Measurements from ENCODE around the gene GAL.
A peak's percentile ranks its signal among the peaks of the same experiment; 100 is the strongest.
"Not testable (repeated sequence)": the region's sequence is repeated elsewhere in the genome, so short reads cannot be mapped to it uniquely, and the experiment has no call there.

The GAL gene, protein sequence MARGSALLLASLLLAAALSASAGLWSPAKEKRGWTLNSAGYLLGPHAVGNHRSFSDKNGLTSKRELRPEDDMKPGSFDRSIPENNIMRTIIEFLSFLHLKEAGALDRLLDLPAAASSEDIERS

DNA sequence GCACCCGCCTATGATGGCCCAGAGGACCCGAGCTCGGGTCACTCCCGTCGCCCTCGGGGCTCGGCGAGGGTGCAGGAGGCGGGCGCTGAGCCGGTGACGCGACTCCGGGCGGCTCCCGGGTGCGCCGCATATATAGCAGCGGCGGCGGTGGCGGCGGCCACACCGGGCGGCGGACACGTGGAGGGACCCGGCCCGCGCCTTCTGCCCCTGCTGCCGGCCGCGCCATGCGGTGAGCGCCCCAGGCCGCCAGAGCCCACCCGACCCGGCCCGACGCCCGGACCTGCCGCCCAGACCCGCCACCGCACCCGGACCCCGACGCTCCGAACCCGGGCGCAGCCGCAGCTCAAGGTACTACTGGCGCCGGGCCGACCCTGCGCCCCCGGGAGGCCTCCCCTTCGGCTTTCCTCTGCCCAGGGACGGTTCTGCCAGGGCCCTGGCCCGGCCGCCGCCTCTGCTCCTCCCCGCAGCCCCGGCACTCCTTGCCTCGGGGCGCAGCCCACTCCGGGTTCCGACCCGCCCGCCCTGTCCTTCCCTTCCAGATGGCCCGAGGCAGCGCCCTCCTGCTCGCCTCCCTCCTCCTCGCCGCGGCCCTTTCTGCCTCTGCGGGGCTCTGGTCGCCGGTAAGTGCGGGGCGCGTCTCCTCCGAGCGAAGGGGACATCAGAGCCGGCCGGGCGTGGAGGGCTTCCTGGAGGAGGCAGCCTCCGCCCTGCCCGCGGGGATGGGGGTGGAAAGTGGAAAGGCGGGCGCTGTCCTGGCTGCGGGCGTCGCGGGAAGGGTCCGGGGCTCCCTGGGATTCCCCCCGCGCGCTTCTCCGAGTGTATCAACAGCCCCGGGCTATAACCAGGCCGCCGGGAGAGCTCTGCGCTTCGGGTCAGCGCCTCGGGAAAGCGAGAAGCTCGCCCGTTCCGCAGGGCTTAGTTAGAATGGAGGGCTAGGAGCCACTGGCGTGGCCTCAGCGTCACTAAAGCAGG is at the start of gene GAL:
GAL (plus strand) TSS at position 160 of the 972 bp plus-strand sequence; CDS start at position 540, 380 bp downstream.
- DNase-seq (ENCODE audit: low spot score) = peak; percentile 47

DNA sequence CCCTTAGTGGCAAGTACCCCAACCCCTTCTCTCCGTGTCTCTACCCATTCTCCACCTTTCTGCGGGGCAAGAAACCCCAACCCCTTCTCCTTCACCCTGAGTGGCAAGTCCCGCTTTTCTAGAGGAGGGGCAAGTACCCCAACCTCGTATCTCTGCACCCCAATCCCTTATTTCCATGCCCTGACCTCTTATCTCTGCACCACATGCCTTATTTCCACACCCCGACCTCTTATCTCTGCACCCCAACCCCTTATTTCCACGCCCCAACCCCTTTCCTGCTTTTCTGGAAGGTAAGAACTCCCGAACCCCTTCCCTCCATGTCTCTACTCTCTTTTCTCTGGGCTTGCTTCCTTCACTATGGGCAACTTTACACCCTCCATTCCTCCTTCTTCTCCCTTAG is 49.7 kb upstream of the GAL start:
- DNase-seq (ENCODE audit: low spot score) = not testable (repeated sequence)

DNA sequence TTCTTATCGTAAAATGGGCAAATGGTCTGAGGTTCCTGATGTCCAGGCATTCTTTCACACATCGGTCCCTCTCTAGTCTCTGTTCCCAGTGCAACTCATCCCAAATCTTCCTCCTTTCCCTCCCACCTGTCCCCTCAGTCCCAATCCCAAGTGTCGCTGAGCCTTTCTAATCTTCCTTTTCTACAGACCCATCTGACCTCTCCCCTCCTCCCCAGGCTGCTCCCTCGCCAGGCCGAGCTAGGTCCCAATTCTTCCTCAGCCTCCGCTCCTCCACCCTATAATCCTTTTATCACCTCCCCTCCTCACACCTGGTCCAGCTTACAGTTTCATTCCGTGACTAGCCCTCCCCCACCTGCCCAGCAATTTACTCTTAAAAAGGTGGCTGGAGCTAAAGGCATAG is 49.2 kb upstream of the GAL start:
- DNase-seq (ENCODE audit: low spot score) = not testable (repeated sequence)

DNA sequence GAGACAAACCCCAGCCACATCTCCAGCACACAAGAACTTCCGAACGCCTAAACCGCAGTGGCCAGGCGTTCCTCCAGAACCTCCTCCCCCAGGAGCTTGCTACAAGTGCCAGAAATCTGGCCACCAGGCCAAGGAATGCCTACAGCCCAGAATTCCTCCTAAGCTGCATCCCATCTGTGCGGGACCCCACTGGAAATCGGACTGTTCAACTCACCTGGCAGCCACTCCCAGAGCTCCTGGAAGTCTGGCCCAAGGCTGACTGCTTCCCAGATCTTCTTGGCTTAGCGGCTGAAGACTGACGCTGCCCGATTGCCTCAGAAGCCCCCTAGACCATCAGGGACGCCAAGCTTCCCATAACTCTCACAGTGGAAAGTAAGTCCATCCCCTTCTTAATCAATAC is 48.5 kb upstream of the GAL start:
- DNase-seq (ENCODE audit: low spot score) = not testable (repeated sequence)

DNA sequence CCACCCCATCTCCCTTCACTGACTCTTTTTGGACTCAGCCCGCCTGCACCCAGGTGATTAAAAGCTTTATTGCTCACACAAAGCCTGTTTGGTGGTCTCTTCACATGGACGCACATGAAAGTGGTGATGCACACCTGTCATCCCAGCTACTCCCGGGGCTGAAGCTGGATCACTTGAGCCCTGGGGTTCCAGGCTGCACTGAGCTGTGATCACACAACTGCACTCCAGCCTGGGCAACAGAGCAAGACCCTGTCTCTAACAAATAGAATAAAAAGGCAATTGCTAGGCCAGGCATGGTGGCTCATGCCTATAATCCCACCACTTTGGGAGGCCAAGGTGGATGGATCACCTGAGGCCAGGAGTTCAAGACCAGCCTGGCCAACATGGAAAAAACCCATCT is 45.0 kb upstream of the GAL start:
- DNase-seq (ENCODE audit: low spot score) = not testable (repeated sequence)

DNA sequence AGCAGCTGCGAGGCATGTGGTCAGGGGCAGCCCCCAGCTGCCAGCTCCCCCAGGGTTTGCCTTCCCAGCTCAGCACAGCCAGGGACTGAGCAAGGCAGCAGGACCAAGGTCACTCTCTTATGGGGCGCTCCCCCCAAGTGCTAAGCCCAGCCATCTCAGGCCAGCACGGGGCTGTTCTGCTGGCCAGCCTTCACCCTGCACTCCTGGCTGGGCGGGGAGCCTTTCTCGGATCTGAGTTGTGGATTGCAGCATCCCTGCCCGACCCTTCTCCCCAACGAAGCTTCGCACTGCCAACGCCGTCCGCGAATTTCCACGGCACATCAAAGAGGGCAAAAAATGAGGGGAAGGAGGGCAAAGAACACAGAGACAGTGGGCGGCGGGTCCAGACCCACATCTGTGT is 42.5 kb upstream of the GAL start:
- DNase-seq (ENCODE audit: low spot score) = no peak

DNA sequence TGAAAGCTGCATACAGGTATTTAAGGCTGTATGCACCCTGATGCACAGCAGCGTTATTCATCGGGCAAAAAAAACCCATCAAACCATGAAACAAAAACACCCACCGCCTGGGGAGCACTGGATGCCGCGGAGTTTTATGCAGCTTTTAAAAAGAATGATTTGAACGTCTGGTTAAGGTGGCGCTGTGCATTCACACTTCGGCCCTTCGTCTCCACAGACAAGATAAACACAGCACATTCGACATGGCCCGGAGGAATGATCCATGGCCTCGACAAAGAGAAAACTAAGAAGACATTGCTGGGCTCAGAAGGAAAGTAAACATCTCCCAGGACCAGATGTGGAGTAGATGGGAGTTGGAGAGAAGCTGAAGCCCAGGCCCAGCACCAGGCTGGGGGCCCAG is 40.8 kb upstream of the GAL start:
- no peak for DNase-seq (ENCODE audit: low spot score)

DNA sequence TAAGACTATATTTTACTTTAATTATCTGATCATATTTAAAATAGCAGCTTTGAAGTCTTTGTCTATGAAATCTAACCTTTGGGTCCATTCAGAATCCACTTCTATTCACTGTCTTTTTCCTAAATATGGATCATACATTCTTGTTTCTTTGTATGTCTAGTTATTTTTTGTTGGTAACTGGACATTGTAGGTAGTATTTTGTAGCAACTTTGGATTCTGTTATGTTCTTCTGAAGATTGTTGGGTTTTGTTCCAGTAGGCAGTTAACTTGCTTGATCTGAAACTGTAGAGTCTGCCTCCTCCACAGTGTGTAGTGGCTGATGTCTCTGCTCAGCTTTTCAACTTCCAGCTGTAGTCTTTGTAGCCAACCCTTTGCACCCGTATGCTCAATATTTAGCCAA is 37.5 kb upstream of the GAL start:
- no peak for DNase-seq (ENCODE audit: low spot score)

DNA sequence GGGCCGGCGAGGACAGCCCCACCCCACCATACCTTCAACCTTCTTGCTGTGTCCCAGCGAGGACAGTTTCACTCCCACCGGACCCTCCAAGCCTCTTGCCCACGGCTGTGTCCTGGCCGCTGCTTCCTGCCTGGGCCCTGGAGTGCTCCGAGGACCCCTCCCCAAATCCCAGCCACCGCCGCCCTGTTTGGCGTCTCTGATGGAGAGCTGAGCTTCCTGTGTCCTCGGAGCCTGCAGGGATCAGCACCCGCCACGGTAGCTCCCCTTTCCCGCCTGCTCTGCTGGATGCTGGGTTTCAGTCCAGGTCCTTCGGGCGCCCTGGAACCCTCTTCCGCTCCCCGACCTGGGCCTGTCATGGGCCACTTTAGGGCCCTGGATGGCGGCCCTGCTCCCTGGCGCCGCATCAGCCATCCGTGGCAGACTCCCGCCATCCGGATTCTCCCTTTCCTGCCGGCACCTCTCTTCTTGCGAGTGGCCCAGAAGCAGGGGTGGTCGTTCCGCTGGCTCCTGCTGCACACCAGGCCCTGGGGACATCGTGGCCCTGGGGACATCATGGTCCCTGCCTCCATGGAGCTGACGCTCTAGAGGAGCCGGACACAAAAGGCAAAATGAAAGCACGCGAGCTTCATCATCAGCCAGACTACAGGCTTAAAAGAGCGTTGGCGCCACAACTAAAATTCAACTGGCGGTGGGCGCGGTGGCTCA is 34.3 kb upstream of the GAL start:
- no peak for DNase-seq (ENCODE audit: low spot score)

DNA sequence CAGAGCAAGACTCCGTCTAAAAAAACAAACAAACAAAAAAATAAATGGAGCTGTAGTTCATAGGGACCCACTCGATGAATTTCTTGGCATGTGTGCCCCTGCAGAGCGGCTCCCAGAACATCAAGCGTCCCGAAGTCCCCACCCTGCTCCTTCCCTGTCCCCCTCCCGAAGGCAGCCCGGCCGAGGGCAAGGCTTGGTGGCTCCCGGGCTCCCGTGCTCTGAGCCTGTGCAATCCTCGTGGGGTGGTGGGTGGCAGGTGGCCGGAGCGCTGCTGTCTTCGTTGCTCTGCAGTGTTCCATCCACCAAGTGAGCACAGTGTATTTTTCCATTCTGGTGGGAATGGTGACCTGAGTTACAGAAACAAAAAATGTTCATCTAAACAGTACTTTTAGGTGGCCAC is 33.5 kb upstream of the GAL start:
- DNase-seq (ENCODE audit: low spot score) = no peak

DNA sequence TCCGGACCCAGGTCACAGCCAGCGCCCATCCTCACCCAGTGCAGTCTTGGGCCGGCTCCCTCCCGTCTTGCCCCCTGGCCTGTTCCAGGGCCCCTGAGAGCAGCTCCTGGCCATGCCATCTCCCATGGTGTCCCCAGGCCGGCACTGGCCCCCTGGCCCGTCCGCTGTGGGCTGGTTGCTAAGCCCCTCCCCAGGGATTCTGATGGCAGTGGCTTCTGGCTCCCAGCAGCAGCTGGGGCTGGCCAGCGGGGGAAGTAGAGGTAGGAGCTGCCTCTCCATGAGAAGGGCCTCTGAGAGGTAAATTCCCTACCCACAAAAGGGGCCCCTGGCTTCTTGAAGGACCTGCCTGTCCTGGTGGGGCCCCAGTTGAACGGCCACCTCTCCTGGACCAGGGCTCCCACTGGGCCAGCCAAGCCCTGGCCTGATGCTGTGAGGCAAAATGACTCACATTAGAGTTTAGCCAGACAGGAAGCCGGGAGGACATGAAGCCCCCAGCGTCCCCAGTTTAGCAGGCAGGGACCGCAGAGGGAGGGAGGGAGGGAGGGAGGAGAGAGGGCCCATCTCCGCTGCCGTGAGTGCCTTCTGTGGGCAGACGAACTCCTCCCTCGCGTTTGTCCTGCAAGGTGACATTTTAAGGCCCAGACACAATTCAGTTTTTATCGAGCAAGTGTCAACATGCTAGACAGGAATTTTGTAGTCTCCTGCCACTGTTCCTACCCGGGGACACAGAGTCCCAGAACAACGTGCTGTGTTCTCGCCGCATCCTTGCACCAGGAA is 32.9 kb upstream of the GAL start:
- no peak for DNase-seq (ENCODE audit: low spot score)

DNA sequence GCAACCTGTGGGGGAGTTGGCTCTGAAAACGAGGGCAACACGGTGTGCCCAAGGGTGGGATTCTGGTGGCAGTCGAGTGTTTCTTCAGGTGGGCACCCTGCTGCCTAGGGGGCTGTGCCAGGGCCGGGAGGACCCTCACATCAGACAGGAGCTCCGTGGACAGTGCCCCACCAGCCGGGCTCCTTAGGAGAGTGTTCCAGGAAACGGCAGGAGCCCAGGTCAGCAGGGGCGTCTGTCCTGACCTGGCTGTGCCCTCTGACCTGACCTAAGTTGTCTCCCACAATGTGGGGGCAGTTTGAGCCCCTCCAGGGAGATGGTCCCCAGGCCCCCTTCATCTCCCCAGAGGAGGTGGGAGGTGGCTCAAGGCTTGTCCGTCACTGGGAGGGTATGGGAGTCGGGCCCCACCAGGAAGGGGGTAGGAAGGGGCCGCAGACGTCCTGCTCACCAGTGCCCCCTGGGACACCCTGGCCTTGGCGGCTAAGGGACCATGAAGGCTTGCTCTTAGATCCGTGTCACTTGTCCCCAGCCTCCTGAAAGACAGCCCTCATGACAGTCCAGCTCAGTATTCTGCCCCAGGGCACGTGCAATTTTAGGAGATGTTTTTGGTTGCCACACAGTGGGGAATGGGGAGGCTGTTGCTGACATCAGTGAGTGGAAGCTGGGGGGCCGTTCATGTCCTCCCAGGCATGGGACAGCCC is 32.2 kb upstream of the GAL start:
- DNase-seq (ENCODE audit: low spot score) = no peak

DNA sequence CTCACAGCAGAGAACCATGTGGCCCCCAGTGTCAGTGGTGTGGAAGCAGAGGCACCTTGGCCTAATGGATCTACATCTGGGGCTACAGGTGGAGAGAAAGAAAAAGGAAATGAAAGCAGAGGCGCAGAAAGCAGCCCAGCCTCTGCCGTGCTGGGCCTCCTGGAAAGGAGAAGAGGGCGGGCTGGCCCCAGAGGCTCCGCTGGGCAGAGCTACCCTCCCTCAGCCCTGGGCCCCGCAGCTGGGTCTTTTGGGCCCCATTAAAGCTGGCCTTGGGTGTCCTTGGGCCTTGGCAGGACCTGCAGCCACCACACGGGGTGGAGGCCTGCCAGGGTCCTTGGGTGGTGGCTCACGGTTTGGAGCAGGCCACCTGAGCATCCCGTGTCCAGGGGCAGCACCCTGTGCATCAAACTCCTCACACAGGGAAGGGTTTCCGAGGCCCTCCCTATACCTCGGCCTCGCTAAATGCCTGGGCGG is 31.6 kb upstream of the GAL start:
- DNase-seq (ENCODE audit: low spot score) = no peak

DNA sequence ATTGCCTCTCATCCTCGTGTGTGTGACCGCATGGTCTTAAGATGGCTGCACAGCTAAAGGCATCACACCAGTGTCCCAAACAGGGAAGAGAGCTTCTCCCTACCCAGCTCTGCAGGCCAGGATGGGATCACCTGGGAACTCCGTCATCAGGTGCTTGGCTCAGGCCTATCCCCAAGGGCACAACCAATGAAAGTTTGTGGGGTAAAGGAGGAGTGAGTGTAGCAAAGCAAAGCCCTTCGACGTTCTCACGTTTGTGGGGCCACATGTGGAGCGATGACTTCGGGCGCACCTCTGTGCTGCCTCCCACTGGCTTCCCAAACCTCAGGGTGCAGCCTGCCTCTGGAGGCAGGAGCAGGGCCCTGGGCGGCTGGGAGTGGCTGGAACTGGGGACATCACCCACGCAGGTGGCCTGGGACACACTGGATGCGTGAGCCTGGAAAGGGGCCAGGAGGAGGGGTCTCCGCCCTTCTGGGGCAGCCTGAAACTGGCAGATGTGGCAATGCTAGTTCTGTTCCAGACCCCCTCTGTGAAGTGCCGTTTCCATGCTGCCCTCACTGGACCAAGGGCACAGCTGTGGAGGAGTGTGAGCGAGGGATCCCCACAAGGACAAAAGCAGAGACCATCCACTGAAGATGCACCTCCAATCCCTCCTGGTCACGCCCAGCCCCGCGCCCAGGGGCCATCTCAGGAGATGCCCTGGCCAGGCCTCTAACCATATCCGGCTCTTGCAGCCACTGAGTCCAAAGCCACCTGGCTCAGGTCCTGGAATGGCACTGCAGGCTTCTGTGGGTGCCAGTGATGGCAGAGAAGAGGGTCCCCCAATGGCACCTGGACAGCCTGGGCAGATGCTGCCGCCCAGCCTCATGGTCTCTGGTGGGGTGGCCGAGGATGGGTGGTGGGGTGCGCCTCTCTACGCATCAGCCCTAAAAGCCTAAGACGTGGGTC is 30.6 kb upstream of the GAL start:
- DNase-seq (ENCODE audit: low spot score) = no peak

DNA sequence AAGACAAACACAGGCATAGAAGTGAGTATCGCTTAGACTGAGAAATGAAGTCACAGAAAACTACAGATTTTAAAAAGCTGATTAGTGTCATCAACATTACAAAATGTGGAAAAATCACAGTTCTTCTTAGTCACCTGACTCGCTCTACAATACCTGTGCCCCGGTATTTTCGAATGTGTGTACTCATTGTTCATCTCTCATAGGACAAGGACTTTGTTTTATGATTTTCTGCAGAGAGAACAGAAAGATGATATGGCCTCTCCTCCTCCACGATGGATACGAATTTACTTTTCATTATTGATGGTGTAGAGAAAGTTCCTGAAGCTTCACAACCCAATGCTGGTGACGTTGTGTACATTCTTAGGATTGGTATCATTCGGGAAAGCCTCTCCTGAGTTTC is 29.4 kb upstream of the GAL start:
- DNase-seq (ENCODE audit: low spot score) = no peak

DNA sequence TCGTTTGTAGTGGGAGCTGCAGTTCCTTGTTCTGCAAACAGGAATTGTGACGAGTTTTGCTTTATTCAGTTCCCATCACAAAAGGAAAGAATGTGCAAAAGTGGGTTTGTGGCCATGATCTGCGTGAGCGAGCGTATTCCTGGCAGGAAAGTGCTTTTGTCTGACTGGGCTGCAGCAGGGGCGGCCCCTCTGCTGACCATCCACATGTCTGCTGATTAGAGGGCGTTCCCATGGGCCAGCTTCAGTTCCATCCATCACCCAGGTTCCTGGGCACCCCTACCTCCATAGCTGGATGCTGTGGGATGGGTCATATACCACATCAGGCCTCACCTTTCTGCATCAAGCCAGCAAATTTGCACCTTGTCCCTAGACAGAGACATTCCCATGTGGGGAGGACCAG is 28.9 kb upstream of the GAL start:
- DNase-seq (ENCODE audit: low spot score) = no peak

DNA sequence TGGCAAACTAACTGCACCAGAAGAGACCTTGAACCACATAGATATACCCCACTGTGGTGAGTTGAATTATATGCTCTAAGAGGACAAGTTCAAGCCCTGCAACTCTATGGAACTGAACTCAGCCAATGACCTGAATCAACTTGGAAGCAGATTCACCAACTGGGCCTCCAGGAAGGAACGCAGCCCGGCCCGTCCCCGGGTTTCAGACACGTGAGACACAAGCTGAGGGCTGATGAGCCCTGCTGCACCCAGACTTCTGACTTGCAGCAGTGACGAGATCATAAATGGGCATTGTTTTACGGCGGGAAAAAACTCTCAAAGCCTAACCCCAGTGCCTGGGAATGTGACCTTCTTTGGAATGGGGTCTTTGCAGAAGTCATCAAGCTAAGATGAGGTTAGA is 28.5 kb upstream of the GAL start:
- DNase-seq (ENCODE audit: low spot score) = no peak

DNA sequence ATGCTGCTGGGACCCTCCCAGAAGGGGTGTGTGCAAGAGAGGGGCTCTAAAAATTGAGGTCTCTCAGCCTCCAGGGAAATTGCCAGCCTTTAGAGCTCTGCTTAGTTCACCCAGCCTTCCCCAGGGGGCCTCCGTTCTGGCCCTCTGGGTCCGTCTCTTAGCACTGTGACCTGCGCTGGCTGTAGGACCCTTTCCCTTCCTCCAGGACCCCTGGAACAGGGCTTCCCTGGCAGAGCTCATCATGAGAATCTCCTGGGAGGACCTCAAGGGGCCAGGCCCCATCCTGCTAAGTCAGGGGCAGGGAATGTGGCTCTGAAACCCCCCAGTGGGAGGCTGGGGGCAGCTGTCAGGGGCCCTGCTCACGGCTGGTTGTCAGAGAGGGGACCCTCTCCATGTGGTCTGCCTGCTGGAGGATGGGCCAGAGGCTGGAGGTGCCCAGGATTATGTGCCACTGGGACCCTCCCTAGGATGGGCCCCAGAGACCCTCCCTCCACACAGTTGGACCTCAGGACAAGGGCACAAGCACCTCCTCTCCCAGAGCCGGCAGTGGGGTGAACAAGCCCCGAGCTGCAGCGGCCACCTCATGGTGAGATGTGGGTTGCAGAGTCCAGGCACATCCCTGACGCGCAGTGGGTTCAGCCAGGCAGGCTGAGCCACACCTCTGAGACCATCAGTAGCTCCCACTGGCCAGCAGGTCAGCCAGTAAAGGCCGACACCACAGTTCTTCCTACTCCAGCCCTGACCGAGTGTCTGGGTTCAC is 27.1 kb upstream of the GAL start:
- DNase-seq (ENCODE audit: low spot score) = no peak

DNA sequence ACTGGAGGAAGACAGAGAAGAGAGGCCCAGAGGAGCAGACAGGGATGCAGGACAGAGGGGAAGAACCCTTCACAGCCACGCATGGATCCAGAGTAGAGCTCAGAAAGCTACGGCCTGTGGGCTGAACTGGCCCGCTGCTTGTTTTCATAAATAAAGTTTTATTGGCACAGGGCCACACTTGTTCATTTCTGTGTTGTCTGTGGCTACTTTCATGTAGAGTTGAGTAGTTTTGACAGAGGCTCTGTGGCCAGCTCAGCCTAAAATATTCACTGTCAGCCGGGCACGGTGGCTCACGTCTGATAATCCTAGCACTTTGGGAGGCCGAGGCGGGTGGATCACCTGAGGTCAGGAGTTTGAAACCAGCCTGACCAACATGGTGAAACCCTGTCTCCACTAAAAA is 26.2 kb upstream of the GAL start:
- no peak for DNase-seq (ENCODE audit: low spot score)

DNA sequence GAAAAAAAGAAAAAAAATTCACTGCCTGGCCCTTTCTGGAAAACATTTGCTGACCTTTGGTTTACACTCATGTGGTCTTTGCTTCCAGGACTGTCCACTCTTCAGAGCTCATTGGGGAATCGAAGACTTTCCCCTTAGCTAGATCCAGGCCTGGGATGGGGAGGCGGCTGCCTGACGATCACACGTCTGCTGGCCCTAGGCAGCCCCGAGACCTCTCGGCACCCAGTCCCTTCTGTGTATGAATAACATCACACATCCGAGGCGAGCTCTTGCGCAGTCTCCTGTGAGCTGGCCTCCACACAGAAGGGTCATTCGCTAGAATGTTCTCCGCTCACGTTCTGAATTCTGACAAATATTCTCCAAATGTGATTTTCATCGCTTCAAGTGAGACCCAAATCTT is 25.7 kb upstream of the GAL start:
- DNase-seq (ENCODE audit: low spot score) = no peak

Data from LoVo (cell line).